HepG2 (cell line): Measurements from ENCODE around the gene SRP19.

Experiments used
- ATF1 ChIP-seq: IDR thresholded peaks from 2 replicates; pipeline ENCODE4 v1.6.1; 2016; ENCODE audit warnings: mild to moderate bottlenecking, control low read depth
- HMG20B ChIP-seq: conservative IDR thresholded peaks from 2 replicates; pipeline ENCODE4 v1.6.1; 2016; ENCODE audit warnings: missing genetic modification reagents, missing compliant biosample characterization
- KLF16 ChIP-seq, 2 experiments: sonication (generic) in 1 of 2; formaldehyde crosslinking in 1 of 2; IDR thresholded peaks; 2 replicates each; pipeline versions ENCODE4 v1.6.1 to v1.8.0; 2016 to 2023; ENCODE audit warnings: missing genetic modification reagents in 2 of 2, missing compliant biosample characterization in 1 of 2
- MTA3 ChIP-seq: sonication (generic); formaldehyde crosslinking; IDR thresholded peaks from 2 replicates; pipeline ENCODE4 v1.4.0; 2020; ENCODE audit warnings: missing genetic modification reagents
- PHF8 ChIP-seq: sonication (generic); formaldehyde crosslinking; IDR thresholded peaks from 2 replicates; pipeline ENCODE4 v1.5.0; 2020; ENCODE audit warnings: missing genetic modification reagents
- PLRG1 ChIP-seq: fragments of 450-650 bp; conservative IDR thresholded peaks from 2 replicates; pipeline ENCODE4 v1.6.1; 2016
- RBM22 ChIP-seq: fragments of 200-400 bp; formaldehyde crosslinking; optimal IDR thresholded peaks from 2 replicates; pipeline ENCODE3; 2017; ENCODE audit warnings: mild to moderate bottlenecking, low read length, moderate library complexity
- TBX3 ChIP-seq: fragments of 450-650 bp; IDR thresholded peaks from 2 replicates; pipeline ENCODE4 v1.6.1; 2017; ENCODE audit warnings: antibody characterized with exemption, mild to moderate bottlenecking, inconsistent platforms, borderline replicate concordance
- ZNF12 ChIP-seq: sonication (generic); formaldehyde crosslinking; IDR thresholded peaks from 2 replicates; pipeline ENCODE4 v1.5.0; 2020; ENCODE audit warnings: missing genetic modification reagents
- ZNF232 ChIP-seq: sonication (generic); formaldehyde crosslinking; IDR thresholded peaks from 2 replicates; pipeline ENCODE4 v1.4.0; 2020; ENCODE audit warnings: missing genetic modification reagents, borderline replicate concordance
- ZNF572 ChIP-seq: sonication (generic); formaldehyde crosslinking; IDR thresholded peaks from 2 replicates; pipeline ENCODE4 v1.5.1; 2020; ENCODE audit warnings: mild to moderate bottlenecking, missing genetic modification reagents
- TF ChIP-seq, protein P1 (sequence below), 2 experiments: fragments of 450-650 bp in 1 of 2; sonication (generic) in 1 of 2; formaldehyde crosslinking in 1 of 2; IDR thresholded peaks; 2 replicates each; pipeline versions ENCODE4 v1.6.1 to v1.8.0; 2016 to 2022; ENCODE audit warnings: antibody characterized with exemption in 1 of 2, mild to moderate bottlenecking in 1 of 2, missing genetic modification reagents in 1 of 2
- TF ChIP-seq, protein P2 (sequence below): sonication (generic); formaldehyde crosslinking; IDR thresholded peaks from 2 replicates; pipeline ENCODE4 v1.5.0; 2020; ENCODE audit warnings: missing genetic modification reagents, mild to moderate bottlenecking, borderline replicate concordance
- TF ChIP-seq, protein P3 (sequence below): sonication (generic); formaldehyde crosslinking; IDR thresholded peaks from 2 replicates; pipeline ENCODE4 v1.5.0; 2020; ENCODE audit warnings: mild to moderate bottlenecking, missing genetic modification reagents, moderate library complexity

DNA sequence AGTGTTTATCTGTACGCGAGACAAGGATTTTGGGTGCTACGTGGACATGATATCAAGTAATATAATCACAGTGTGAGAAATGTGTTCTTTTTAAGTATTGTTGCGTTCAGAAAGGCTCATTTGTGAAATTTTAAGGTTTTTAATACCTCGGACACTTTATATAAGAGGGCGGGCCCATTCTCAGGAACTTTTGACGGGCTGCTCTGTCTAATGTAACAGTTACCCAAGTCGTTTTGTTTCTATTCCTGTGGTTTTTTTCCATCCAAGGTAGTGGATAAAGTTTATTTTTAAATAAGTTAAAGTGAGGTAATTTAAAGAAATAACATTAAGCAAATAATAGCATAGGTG is 525 bp downstream of the SRP19 start:
- TF ChIP-seq, protein P1, sequence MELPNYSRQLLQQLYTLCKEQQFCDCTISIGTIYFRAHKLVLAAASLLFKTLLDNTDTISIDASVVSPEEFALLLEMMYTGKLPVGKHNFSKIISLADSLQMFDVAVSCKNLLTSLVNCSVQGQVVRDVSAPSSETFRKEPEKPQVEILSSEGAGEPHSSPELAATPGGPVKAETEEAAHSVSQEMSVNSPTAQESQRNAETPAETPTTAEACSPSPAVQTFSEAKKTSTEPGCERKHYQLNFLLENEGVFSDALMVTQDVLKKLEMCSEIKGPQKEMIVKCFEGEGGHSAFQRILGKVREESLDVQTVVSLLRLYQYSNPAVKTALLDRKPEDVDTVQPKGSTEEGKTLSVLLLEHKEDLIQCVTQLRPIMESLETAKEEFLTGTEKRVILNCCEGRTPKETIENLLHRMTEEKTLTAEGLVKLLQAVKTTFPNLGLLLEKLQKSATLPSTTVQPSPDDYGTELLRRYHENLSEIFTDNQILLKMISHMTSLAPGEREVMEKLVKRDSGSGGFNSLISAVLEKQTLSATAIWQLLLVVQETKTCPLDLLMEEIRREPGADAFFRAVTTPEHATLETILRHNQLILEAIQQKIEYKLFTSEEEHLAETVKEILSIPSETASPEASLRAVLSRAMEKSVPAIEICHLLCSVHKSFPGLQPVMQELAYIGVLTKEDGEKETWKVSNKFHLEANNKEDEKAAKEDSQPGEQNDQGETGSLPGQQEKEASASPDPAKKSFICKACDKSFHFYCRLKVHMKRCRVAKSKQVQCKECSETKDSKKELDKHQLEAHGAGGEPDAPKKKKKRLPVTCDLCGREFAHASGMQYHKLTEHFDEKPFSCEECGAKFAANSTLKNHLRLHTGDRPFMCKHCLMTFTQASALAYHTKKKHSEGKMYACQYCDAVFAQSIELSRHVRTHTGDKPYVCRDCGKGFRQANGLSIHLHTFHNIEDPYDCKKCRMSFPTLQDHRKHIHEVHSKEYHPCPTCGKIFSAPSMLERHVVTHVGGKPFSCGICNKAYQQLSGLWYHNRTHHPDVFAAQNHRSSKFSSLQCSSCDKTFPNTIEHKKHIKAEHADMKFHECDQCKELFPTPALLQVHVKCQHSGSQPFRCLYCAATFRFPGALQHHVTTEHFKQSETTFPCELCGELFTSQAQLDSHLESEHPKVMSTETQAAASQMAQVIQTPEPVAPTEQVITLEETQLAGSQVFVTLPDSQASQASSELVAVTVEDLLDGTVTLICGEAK (IDR thresholded peaks at IDR 0.05) = no peak
- TF ChIP-seq, protein P1 (CRISPR knock-in tag; IDR thresholded peaks at IDR 0.05) = no peak
- no peak for TF ChIP-seq TBX3
- no peak for TF ChIP-seq ZNF12
- TF ChIP-seq HMG20B (CRISPR knock-in tag) = no peak
- TF ChIP-seq, protein P2, sequence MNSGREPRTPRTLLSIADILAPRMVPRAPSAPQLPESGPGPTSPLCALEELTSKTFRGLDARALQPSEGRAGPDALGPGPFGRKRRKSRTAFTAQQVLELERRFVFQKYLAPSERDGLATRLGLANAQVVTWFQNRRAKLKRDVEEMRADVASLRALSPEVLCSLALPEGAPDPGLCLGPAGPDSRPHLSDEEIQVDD (CRISPR knock-in tag) = no peak
- no peak for TF ChIP-seq PHF8 (CRISPR knock-in tag)
- TF ChIP-seq, protein P3, sequence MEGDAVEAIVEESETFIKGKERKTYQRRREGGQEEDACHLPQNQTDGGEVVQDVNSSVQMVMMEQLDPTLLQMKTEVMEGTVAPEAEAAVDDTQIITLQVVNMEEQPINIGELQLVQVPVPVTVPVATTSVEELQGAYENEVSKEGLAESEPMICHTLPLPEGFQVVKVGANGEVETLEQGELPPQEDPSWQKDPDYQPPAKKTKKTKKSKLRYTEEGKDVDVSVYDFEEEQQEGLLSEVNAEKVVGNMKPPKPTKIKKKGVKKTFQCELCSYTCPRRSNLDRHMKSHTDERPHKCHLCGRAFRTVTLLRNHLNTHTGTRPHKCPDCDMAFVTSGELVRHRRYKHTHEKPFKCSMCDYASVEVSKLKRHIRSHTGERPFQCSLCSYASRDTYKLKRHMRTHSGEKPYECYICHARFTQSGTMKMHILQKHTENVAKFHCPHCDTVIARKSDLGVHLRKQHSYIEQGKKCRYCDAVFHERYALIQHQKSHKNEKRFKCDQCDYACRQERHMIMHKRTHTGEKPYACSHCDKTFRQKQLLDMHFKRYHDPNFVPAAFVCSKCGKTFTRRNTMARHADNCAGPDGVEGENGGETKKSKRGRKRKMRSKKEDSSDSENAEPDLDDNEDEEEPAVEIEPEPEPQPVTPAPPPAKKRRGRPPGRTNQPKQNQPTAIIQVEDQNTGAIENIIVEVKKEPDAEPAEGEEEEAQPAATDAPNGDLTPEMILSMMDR (CRISPR knock-in tag) = no peak
- no peak for TF ChIP-seq ATF1 (CRISPR knock-in tag)
- TF ChIP-seq ZNF572 (CRISPR knock-in tag) = no peak
- no peak for TF ChIP-seq RBM22
- no peak for TF ChIP-seq MTA3 (CRISPR knock-in tag)
- no peak for TF ChIP-seq ZNF232 (CRISPR knock-in tag)
- no peak for TF ChIP-seq PLRG1
- TF ChIP-seq KLF16 (CRISPR knock-in tag; IDR thresholded peaks at IDR 0.05) = no peak
